ENCODE measurements around the gene ORAI3. TPM values are rescaled to one million over a fixed set of nuclear protein-coding genes. Genes with fewer than 3 reads are reported as not detected.
A peak's percentile ranks its signal among the peaks of the same experiment; 100 is the strongest.

The ORAI3 gene
- total RNA-seq, 6 experiments from 2014 or later: 27.7 to 56.6 (median 31.6) TPM

GRCh38 chr16:30977502-30977901 lies 28.6 kb downstream of the ORAI3 start:
- Histone ChIP-seq H3K4me1 (no peaks in the 10 kb centered on the region), H3K27ac (no peak overlapping the region), H3K36me3 (peaks cover 0 to 60% (median 25%) of the 10 kb centered on the region in 4 donors), H3K27me3 (no peaks in the 10 kb centered on the region), H3K4me3 (no peak overlapping the region), H3K9me3 (no peaks in the 10 kb centered on the region)
- ATAC-seq (peak in 1 of 4 donors; percentile 8), DNase-seq (no peak)
- no CpG with 5 or more reads among the region's 17 CpGs for WGBS (ENCODE audit: insufficient coverage, low coverage, low lambda C conversion rate, missing lambda C conversion rate)
- TF ChIP-seq CTCF (IDR thresholded peaks at IDR 0.05) (peak in 2 of 4 donors; percentile 3 to 6), POLR2A (IDR thresholded peaks at IDR 0.05) (no peak)
- intact Hi-C loops (cut with DNase I): no loop called here

- H3K36me3 ChIP-seq: peaks cover 0 to 46% (median 23%) of the 10 kb centered on the region in 4 donors
- WGBS (ENCODE audit: insufficient coverage, low coverage, low lambda C conversion rate, missing lambda C conversion rate): 97% methylated on average over 6 of the region's 62 CpGs
- ATAC-seq: peak in 1 of 4 donors; percentile 6
Measured at GRCh38 chr16:30979170-30980022, 30.5 kb downstream of the ORAI3 start.

GRCh38 chr16:30980023-30980371 lies 31.1 kb downstream of the ORAI3 start:
- TF ChIP-seq CTCF (IDR thresholded peaks at IDR 0.05) (no peak), POLR2A (IDR thresholded peaks at IDR 0.05) (no peak)
- 90% methylated on average over 2 of the region's 15 CpGs for WGBS (ENCODE audit: insufficient coverage, low coverage, low lambda C conversion rate, missing lambda C conversion rate)
- DNase-seq (no peak), ATAC-seq (no peak)
- Histone ChIP-seq H3K9me3 (no peaks in the 10 kb centered on the region), H3K4me1 (no peaks in the 10 kb centered on the region), H3K36me3 (peaks cover 0 to 40% (median 20%) of the 10 kb centered on the region in 4 donors), H3K27ac (no peak overlapping the region), H3K27me3 (no peaks in the 10 kb centered on the region), H3K4me3 (no peak overlapping the region)
- intact Hi-C loops (cut with DNase I): loop anchor here (5.0 to 10.0 kb wide), 3 partner anchors 65 to 112 kb away; partner anchors contain the start of genes PRSS53 (in 1 of the 2) and VKORC1 (in 1 of the 2)

More at GRCh38 chr16:30979170-30980022, 30.5 kb downstream of the ORAI3 start:
- Histone ChIP-seq H3K27me3 (no peaks in the 10 kb centered on the region), H3K4me3 (no peak overlapping the region), H3K9me3 (no peaks in the 10 kb centered on the region), H3K27ac (no peak overlapping the region), H3K4me1 (no peaks in the 10 kb centered on the region)
- DNase-seq: no peak
- intact Hi-C loops (cut with DNase I): loop anchor here (5.0 to 10.0 kb wide), 3 partner anchors 65 to 113 kb away; partner anchors contain the start of genes PRSS53 (in 1 of the 2) and VKORC1 (in 1 of the 2)
- TF ChIP-seq POLR2A (IDR thresholded peaks at IDR 0.05): no peak
- no peak for TF ChIP-seq CTCF (IDR thresholded peaks at IDR 0.05)

- intact Hi-C loops (cut with DNase I): loop anchor here (5.0 to 10.0 kb wide), 3 partner anchors 64 to 112 kb away; partner anchors contain the start of genes PRSS53 (in 1 of the 2) and VKORC1 (in 1 of the 2)
- H3K27me3 ChIP-seq: no peaks in the 10 kb centered on the region
- H3K4me3 ChIP-seq: no peak overlapping the region
- TF ChIP-seq POLR2A (IDR thresholded peaks at IDR 0.05) (no peak), CTCF (IDR thresholded peaks at IDR 0.05) (no peak)
- no peaks in the 10 kb centered on the region for H3K4me1 ChIP-seq
- H3K9me3 ChIP-seq: no peaks in the 10 kb centered on the region
- H3K27ac ChIP-seq: no peak overlapping the region
- peaks cover 0 to 38% (median 17%) of the 10 kb centered on the region in 4 donors for H3K36me3 ChIP-seq
- DNase-seq: no peak
- 95% methylated on average over 21 of the region's 29 CpGs for WGBS (ENCODE audit: insufficient coverage, low coverage, low lambda C conversion rate, missing lambda C conversion rate)
- ATAC-seq: no peak
Measured at GRCh38 chr16:30980434-30980833, 31.6 kb downstream of the ORAI3 start.
